Tibial artery (tissue), 4 donors: ENCODE data around the gene ARHGAP12.

Source experiments
- DNase-seq, 2 donors: peaks; one replicate each; pipeline ENCODE4 v3.0.0-alpha.2; 2019
- H3K27ac ChIP-seq, 2 donors: fragments of 200-600 bp; sonication (generic) in 1 of 2; 1 replicate in 1 of 2; 2 replicates in 1 of 2; pipeline ENCODE4 v1.5.1; 2018 to 2019; ENCODE audit warnings: mild to moderate bottlenecking in 1 of 2
- H3K27me3 ChIP-seq, 2 donors: fragments of 200-600 bp; sonication (generic) in 1 of 2; one replicate each; pipeline versions ENCODE4 v1.5.1 to v1.6.0; 2016 to 2019
- H3K36me3 ChIP-seq, 3 donors: fragments of 200-600 bp; sonication (generic) in 2 of 3; one replicate each; pipeline ENCODE4 v1.5.1; 2016 to 2019; ENCODE audit warnings: mild to moderate bottlenecking in 2 of 3
- H3K4me1 ChIP-seq, 4 donors: fragments of 200-600 bp; sonication (generic) in 2 of 4; 1 replicate in 3 of 4; 2 replicates in 1 of 4; pipeline ENCODE4 v1.5.1; 2016 to 2019
- H3K4me3 ChIP-seq, 2 donors: fragments of 200-600 bp; sonication (generic) in 1 of 2; 1 replicate in 1 of 2; 2 replicates in 1 of 2; pipeline ENCODE4 v1.5.1; 2018 to 2019; ENCODE audit warnings: mild to moderate bottlenecking in 2 of 2
- H3K9me3 ChIP-seq, 3 donors: fragments of 200-600 bp; sonication (generic) in 1 of 3; one replicate each; pipeline ENCODE4 v1.5.1; 2016 to 2019
- intact Hi-C: fragments of 100-400 bp; cut with DNase I; formaldehyde crosslinking; loops from one replicate; pipeline ENCODE4 v1.15.0; 2023; ENCODE audit warnings: low total_unique reads
- TF ChIP-seq, protein P1 (sequence below), 2 experiments: fragments of 200-600 bp in 1 of 2; fragments of 450-650 bp in 1 of 2; IDR thresholded peaks; one replicate each; pipeline ENCODE4 v1.5.1; 2017 to 2019; ENCODE audit warnings: antibody characterized with exemption in 2 of 2, mild to moderate bottlenecking in 1 of 2, moderate library complexity in 1 of 2

Gene ARHGAP12

DNA sequence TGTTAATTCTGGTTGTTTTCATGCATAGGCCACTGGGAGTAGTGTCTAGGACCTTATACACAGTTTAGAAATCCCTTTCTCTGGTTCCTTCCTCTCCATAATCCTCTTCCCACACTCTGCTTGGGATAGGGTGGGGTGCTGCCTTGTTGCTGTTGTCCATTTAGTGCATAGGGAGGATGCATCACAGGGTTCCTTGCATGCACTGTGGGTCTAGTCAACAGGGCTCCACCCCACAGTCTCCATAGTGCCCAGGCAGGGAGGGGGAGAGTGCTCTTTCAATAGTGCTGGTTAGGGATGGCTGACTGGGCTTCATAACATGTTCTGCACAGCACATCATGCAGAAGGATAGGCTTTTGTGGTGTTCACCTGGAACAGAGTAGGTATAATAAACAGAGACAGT is 81.1 kb downstream of the ARHGAP12 start:
- Histone ChIP-seq H3K4me1 (peaks cover 0 to 7% (median 0%) of the 10 kb centered on the region in 4 donors), H3K4me3 (no peak overlapping the region), H3K9me3 (no peaks in the 10 kb centered on the region), H3K36me3 (peaks cover 0 to 6% (median 0%) of the 10 kb centered on the region in 3 donors), H3K27me3 (no peaks in the 10 kb centered on the region), H3K27ac (no peak overlapping the region)
- intact Hi-C loops = no loop called here
- no peak for DNase-seq
- TF ChIP-seq, protein P1, sequence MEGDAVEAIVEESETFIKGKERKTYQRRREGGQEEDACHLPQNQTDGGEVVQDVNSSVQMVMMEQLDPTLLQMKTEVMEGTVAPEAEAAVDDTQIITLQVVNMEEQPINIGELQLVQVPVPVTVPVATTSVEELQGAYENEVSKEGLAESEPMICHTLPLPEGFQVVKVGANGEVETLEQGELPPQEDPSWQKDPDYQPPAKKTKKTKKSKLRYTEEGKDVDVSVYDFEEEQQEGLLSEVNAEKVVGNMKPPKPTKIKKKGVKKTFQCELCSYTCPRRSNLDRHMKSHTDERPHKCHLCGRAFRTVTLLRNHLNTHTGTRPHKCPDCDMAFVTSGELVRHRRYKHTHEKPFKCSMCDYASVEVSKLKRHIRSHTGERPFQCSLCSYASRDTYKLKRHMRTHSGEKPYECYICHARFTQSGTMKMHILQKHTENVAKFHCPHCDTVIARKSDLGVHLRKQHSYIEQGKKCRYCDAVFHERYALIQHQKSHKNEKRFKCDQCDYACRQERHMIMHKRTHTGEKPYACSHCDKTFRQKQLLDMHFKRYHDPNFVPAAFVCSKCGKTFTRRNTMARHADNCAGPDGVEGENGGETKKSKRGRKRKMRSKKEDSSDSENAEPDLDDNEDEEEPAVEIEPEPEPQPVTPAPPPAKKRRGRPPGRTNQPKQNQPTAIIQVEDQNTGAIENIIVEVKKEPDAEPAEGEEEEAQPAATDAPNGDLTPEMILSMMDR (IDR thresholded peaks at IDR 0.05) = no peak

DNA sequence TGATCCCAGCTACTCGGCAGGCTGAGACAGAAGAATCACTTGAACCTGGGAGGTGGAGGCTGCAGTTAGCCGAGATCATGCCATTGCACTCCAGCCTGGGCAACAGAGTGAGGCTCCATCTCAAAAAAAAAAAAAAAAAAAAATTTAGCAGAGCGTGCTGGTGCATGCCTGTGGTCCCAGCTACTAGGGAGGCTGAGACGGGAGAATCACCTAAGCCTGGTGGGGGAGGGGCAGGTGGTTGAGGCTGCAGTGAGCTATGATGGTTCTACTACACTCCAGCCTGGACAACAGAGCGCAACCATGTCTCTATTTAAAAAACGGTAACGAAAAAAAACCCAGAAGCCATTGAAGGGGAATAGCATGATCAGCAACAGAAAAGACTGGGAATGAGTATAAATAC is 89.9 kb downstream of the ARHGAP12 start:
- Histone ChIP-seq H3K36me3 (peaks cover 0 to 4% (median 0%) of the 10 kb centered on the region in 3 donors), H3K4me3 (no peak overlapping the region), H3K4me1 (no peaks in the 10 kb centered on the region), H3K27ac (no peak overlapping the region), H3K27me3 (no peaks in the 10 kb centered on the region), H3K9me3 (no peaks in the 10 kb centered on the region)
- intact Hi-C loops = no loop called here
- no peak for DNase-seq
- TF ChIP-seq, protein P1 (IDR thresholded peaks at IDR 0.05) = no peak

DNA sequence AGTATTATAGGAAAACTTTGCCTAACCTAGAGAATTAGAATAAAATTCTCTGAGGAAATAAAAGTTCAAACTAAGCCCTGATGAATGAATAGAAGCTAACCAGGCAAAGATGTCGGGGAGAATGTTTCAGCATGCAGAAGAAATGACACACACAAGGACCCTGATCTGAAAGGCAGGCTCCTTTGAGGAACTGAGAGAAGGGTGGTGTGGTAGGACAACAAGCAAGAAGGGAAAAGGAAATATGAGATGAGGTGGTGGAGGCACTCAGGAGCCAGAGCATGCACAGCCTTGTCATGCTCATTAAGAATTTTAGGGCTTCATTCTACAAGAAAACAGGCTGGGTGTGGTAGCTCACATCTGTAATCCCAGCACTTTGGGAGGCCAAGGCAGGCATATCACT is 90.6 kb downstream of the ARHGAP12 start:
- H3K27me3 ChIP-seq = no peaks in the 10 kb centered on the region
- H3K36me3 ChIP-seq = peaks cover 0 to 4% (median 0%) of the 10 kb centered on the region in 3 donors
- no peak overlapping the region for H3K27ac ChIP-seq
- DNase-seq = no peak
- no peaks in the 10 kb centered on the region for H3K4me1 ChIP-seq
- H3K4me3 ChIP-seq = no peak overlapping the region
- H3K9me3 ChIP-seq = no peaks in the 10 kb centered on the region
- intact Hi-C loops = no loop called here
- TF ChIP-seq, protein P1 (IDR thresholded peaks at IDR 0.05) = no peak

DNA sequence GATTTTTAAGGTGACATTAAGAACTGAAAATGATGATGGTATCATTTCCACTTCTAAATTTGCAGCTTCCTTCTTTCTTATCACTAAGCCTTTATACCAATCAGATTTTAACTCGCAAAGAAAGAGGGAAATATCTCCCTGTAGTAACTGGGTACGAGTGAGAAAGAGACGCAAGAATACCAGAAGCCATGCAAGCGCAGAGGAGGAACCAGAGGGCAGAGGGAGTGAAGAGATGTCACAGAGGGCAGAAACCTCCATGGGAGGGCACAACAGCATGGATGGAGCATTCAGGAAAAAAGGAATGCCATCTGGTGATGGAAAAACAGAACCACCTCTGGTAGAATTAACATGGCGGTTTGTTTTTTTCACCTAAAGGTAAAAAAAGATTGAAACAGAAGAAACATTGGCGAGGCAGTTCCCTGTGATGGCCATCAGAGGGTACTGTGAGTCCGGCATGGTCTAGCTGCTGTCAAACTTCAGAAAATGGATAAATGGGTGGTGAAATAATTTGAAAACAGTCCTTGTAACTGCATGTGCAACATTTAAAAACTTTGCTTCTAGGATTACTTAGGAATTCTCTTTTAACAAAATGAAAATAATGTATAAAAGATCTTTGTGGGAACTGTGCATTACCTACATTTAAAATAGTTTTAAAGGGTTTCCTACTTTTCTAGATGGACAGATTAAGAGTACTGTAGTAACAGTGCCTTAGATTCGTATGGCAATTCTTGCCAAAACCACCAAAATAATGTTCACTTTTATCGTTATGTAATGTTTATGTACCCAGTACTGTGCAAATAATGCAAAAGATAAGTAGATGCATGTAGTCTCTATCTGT is 91.8 kb downstream of the ARHGAP12 start:
- TF ChIP-seq, protein P1 (IDR thresholded peaks at IDR 0.05) = peak; percentile 34 to 47
- H3K27me3 ChIP-seq = no peaks in the 10 kb centered on the region
- H3K4me1 ChIP-seq = no peaks in the 10 kb centered on the region
- H3K9me3 ChIP-seq = no peaks in the 10 kb centered on the region
- intact Hi-C loops = no loop called here
- DNase-seq = no peak
- H3K4me3 ChIP-seq = no peak overlapping the region
- H3K27ac ChIP-seq = no peak overlapping the region
- H3K36me3 ChIP-seq = peaks cover 0 to 4% (median 0%) of the 10 kb centered on the region in 3 donors

DNA sequence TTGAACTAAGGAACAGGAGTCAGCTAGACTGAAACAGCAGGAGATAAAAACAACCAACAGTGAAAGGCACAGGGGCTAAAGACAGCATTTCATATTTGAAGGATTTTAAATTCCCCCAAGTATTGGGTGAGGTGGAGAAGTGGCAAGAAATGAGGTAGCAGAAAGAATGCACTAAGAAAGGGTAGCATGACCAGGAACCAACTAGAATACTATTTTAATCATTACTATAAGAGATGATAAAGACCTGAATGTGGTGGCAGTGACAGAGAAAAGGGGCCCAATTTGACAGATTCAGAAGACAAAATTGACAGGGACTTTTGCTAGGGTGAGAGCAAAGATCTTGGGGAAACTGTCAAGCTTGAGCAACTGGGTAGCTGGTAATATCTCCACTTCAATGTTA is 94.9 kb downstream of the ARHGAP12 start:
- Histone ChIP-seq H3K36me3 (peaks cover 0 to 4% (median 0%) of the 10 kb centered on the region in 3 donors), H3K4me3 (no peak overlapping the region), H3K27me3 (no peaks in the 10 kb centered on the region), H3K4me1 (peaks cover 0 to 6% (median 0%) of the 10 kb centered on the region in 4 donors), H3K27ac (no peak overlapping the region), H3K9me3 (no peaks in the 10 kb centered on the region)
- intact Hi-C loops = no loop called here
- no peak for DNase-seq
- TF ChIP-seq, protein P1 (IDR thresholded peaks at IDR 0.05) = no peak
